Measurements from ENCODE around the gene TLN1. TPM values are rescaled to one million over a fixed set of nuclear protein-coding genes. Genes with fewer than 3 reads are reported as not detected.

TLN1 gene
- total and polyA plus RNA-seq, 10 of the 15 experiments (the other 5 are each of a cell fraction or from before 2014, with no cell fraction given) = 11.6 to 305 (median 71.9) TPM

DNA sequence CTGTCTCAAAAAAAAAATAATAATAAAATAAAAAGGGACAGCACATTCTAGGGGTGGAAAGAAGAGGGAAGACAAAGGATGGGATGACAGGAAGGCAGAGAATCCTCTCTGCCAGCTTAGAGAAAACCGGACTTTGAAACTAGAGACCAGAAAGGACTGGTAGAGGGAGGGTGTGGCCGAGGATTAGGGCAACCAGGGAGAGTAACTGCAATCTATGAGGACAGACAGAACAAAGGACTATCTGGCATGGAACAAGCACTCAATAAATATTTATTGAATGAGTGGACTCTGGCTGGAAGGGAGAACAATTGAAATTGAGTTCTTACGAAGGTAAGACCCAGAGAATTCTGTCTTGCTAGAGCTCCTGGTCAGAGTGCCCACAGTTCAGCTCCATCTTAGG lies 14.6 kb upstream of the TLN1 start:
- CTCF ChIA-PET = interaction anchor here (1.0 to 9.5 kb wide), 13 partner anchors 8 to 143 kb away, joined by 3 to 147 read pairs (median 4); partner anchors contain the start of genes CCDC107, CREB3, RMRP and TLN1
- Histone ChIP-seq H3K9me3 (replicated peaks; ENCODE audit: control insufficient read depth, insufficient read depth, low read length) (no peaks in the 10 kb centered on the region), H4K20me1 (ENCODE audit: control insufficient read depth, insufficient read depth) (no peaks in the 10 kb centered on the region; the same call in 1 of the 2 replicates), H3K4me1 (ENCODE audit: control insufficient read depth, insufficient read depth, low read length) (peaks cover 4% of the 10 kb centered on the region), H3K9ac (ENCODE audit: control insufficient read depth, insufficient read depth, low read length) (peak overlapping the region; percentile 82), H2AFZ (ENCODE audit: control insufficient read depth, low read depth, low read length) (no peak overlapping the region), H3K27me3 (replicated peaks in 1 of 2; ENCODE audit: control insufficient read depth in 2 of 2, insufficient read depth in 2 of 2, low read length in 1 of 2) (no peaks in the 10 kb centered on the region), H3K4me3 (peak overlapping the region; percentile 99), H3K4me2 (ENCODE audit: control insufficient read depth, insufficient read depth) (peak overlapping the region; percentile 91), H3K36me3 (ENCODE audit: control insufficient read depth in 2 of 2, insufficient read depth in 2 of 2, low read length in 1 of 2) (peaks cover 4 to 25% of the 10 kb centered on the region in 2 experiments), H3K27ac (ENCODE audit: control insufficient read depth, insufficient read depth) (peak overlapping the region; percentile 13; the same call in 1 of the 2 replicates), H3K79me2 (ENCODE audit: control insufficient read depth, insufficient read depth, low read length) (peaks cover 51% of the 10 kb centered on the region)
- SMC1A ChIA-PET (ENCODE audit: uncharacterized antibody, unreplicated experiment) = interaction anchor here (0.7 to 4.1 kb wide), 9 partner anchors 8 to 136 kb away, joined by 3 to 39 read pairs (median 5); partner anchors contain the start of genes CREB3 and TLN1
- ATAC-seq (no peak), FAIRE-seq (no peak), DNase-seq (ENCODE audit: low read depth, low spot score) (no peak)
- in situ Hi-C loops (cut with MboI) = no loop called here
- no TSS peak for BruUV-seq (replicated peaks)
- 92% methylated on average over 3 of the region's 3 CpGs for WGBS (ENCODE audit: insufficient coverage, insufficient replicate concordance, low lambda C conversion rate, missing lambda C conversion rate)
- RAD21 ChIA-PET (ENCODE audit: unreplicated experiment) = interaction anchor here (0.8 to 5.0 kb wide), 5 partner anchors 11 to 88 kb away, joined by 4 to 74 read pairs (median 6); partner anchors contain the start of genes CCDC107, CREB3, RMRP and TLN1
- intact Hi-C loops (cut with micrococcal nuclease; ENCODE audit: unreplicated experiment) = no loop called here
- TF ChIP-seq SPI1 (IDR thresholded peaks at IDR 0.05; ENCODE audit: borderline replicate concordance, insufficient read depth, low read depth, low read length) (no peak), IKZF1 (conservative IDR thresholded peaks at IDR 0.05) (no peak), RCOR1 (conservative IDR thresholded peaks at IDR 0.05; ENCODE audit: low read depth, low read length) (no peak), SREBF1 (IDR thresholded peaks at IDR 0.05; ENCODE audit: low read length) (no peak), CBFB (IDR thresholded peaks at IDR 0.05; ENCODE audit: low read depth) (no peak), MYB (IDR thresholded peaks at IDR 0.05; ENCODE audit: borderline replicate concordance, low read depth, low read length) (no peak), IKZF2 (IDR thresholded peaks at IDR 0.05) (no peak), CHD1 (IDR thresholded peaks at IDR 0.05; ENCODE audit: low read depth, low read length) (no peak), TCF12 (IDR thresholded peaks at IDR 0.05; ENCODE audit: low read depth, low read length) (no peak), RELA (IDR thresholded peaks at IDR 0.05; ENCODE audit: borderline replicate concordance, partially characterized antibody) (no peak), EZH2 (IDR thresholded peaks at IDR 0.05; ENCODE audit: borderline replicate concordance, control insufficient read depth, low read depth, low read length) (no peak)
- TF ChIP-seq, protein P1, sequence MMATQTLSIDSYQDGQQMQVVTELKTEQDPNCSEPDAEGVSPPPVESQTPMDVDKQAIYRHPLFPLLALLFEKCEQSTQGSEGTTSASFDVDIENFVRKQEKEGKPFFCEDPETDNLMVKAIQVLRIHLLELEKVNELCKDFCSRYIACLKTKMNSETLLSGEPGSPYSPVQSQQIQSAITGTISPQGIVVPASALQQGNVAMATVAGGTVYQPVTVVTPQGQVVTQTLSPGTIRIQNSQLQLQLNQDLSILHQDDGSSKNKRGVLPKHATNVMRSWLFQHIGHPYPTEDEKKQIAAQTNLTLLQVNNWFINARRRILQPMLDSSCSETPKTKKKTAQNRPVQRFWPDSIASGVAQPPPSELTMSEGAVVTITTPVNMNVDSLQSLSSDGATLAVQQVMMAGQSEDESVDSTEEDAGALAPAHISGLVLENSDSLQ (IDR thresholded peaks at IDR 0.05) = no peak
- TF ChIP-seq, protein P2, sequence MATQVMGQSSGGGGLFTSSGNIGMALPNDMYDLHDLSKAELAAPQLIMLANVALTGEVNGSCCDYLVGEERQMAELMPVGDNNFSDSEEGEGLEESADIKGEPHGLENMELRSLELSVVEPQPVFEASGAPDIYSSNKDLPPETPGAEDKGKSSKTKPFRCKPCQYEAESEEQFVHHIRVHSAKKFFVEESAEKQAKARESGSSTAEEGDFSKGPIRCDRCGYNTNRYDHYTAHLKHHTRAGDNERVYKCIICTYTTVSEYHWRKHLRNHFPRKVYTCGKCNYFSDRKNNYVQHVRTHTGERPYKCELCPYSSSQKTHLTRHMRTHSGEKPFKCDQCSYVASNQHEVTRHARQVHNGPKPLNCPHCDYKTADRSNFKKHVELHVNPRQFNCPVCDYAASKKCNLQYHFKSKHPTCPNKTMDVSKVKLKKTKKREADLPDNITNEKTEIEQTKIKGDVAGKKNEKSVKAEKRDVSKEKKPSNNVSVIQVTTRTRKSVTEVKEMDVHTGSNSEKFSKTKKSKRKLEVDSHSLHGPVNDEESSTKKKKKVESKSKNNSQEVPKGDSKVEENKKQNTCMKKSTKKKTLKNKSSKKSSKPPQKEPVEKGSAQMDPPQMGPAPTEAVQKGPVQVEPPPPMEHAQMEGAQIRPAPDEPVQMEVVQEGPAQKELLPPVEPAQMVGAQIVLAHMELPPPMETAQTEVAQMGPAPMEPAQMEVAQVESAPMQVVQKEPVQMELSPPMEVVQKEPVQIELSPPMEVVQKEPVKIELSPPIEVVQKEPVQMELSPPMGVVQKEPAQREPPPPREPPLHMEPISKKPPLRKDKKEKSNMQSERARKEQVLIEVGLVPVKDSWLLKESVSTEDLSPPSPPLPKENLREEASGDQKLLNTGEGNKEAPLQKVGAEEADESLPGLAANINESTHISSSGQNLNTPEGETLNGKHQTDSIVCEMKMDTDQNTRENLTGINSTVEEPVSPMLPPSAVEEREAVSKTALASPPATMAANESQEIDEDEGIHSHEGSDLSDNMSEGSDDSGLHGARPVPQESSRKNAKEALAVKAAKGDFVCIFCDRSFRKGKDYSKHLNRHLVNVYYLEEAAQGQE (IDR thresholded peaks at IDR 0.05; ENCODE audit: low read depth, low read length) = no peak
- TF ChIP-seq, protein P3, sequence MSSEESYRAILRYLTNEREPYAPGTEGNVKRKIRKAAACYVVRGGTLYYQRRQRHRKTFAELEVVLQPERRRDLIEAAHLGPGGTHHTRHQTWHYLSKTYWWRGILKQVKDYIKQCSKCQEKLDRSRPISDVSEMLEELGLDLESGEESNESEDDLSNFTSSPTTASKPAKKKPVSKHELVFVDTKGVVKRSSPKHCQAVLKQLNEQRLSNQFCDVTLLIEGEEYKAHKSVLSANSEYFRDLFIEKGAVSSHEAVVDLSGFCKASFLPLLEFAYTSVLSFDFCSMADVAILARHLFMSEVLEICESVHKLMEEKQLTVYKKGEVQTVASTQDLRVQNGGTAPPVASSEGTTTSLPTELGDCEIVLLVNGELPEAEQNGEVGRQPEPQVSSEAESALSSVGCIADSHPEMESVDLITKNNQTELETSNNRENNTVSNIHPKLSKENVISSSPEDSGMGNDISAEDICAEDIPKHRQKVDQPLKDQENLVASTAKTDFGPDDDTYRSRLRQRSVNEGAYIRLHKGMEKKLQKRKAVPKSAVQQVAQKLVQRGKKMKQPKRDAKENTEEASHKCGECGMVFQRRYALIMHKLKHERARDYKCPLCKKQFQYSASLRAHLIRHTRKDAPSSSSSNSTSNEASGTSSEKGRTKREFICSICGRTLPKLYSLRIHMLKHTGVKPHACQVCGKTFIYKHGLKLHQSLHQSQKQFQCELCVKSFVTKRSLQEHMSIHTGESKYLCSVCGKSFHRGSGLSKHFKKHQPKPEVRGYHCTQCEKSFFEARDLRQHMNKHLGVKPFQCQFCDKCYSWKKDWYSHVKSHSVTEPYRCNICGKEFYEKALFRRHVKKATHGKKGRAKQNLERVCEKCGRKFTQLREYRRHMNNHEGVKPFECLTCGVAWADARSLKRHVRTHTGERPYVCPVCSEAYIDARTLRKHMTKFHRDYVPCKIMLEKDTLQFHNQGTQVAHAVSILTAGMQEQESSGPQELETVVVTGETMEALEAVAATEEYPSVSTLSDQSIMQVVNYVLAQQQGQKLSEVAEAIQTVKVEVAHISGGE (CRISPR knock-in tag; IDR thresholded peaks at IDR 0.05) = no peak
- TF ChIP-seq, protein P4, sequence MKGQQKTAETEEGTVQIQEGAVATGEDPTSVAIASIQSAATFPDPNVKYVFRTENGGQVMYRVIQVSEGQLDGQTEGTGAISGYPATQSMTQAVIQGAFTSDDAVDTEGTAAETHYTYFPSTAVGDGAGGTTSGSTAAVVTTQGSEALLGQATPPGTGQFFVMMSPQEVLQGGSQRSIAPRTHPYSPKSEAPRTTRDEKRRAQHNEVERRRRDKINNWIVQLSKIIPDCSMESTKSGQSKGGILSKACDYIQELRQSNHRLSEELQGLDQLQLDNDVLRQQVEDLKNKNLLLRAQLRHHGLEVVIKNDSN (IDR thresholded peaks at IDR 0.05; ENCODE audit: borderline replicate concordance, extremely low read length, insufficient read depth, low read depth, low read length) = no peak
- POLR2A ChIA-PET = interaction anchor here (0.9 to 6.2 kb wide), 5 partner anchors 10 to 67 kb away, joined by 3 to 70 read pairs (median 6); partner anchors contain the start of genes CREB3 and TLN1
